ENCODE data around the gene RNF10.

RNF10 gene

DNA sequence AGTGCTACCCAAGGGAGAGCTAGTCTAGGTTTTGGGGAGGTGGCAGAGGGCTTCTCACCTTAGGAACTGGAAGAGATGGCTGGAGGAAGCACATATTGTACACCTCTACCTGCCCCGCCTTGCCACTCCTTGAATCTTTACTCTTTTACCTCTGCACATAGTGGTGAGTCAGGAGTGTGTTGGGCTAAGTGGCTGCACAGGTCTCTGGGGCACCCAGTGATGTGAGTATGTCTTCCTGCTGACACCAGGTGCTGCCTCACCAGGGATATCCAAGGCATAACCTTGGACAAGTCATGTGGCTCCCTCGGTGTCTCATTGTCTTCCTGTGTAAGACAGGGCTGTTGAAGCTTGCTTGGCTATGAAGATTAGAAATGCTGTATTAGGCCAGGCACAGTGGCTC is 86.5 kb downstream of the RNF10 start:
- Histone ChIP-seq H3K9me2 (ENCODE audit: low read depth, low read length) (no peaks in the 10 kb centered on the region), H3K27ac (ENCODE audit: low read depth, low read length, poor library complexity, severe bottlenecking) (no peak overlapping the region), H3K36me3 (ENCODE audit: insufficient read depth, low read length) (no peaks in the 10 kb centered on the region), H3K4me3 (ENCODE audit: low read depth, low read length, poor library complexity, severe bottlenecking) (no peak overlapping the region), H3K79me2 (ENCODE audit: insufficient read depth, low read length) (no peaks in the 10 kb centered on the region), H3K4me2 (ENCODE audit: low read length) (no peak overlapping the region), H3F3A (ENCODE audit: insufficient read depth, low read length) (no peaks in the 10 kb centered on the region), H3K27me3 (ENCODE audit: insufficient read depth, low read length) (peaks cover 18% of the 10 kb centered on the region), H3K9me3 (ENCODE audit: low read length) (no peaks in the 10 kb centered on the region), H4K20me1 (ENCODE audit: insufficient read depth, low read length) (no peaks in the 10 kb centered on the region), H2AFZ (ENCODE audit: low read length) (no peak overlapping the region), H3K9ac (ENCODE audit: low read length) (no peak overlapping the region), H3K4me1 (ENCODE audit: insufficient read depth, low read length, severe bottlenecking) (peaks cover 1% of the 10 kb centered on the region)
- no peak for TF ChIP-seq EZH2 (IDR thresholded peaks at IDR 0.05; ENCODE audit: borderline replicate concordance, low read length)
- TF ChIP-seq, protein P1, sequence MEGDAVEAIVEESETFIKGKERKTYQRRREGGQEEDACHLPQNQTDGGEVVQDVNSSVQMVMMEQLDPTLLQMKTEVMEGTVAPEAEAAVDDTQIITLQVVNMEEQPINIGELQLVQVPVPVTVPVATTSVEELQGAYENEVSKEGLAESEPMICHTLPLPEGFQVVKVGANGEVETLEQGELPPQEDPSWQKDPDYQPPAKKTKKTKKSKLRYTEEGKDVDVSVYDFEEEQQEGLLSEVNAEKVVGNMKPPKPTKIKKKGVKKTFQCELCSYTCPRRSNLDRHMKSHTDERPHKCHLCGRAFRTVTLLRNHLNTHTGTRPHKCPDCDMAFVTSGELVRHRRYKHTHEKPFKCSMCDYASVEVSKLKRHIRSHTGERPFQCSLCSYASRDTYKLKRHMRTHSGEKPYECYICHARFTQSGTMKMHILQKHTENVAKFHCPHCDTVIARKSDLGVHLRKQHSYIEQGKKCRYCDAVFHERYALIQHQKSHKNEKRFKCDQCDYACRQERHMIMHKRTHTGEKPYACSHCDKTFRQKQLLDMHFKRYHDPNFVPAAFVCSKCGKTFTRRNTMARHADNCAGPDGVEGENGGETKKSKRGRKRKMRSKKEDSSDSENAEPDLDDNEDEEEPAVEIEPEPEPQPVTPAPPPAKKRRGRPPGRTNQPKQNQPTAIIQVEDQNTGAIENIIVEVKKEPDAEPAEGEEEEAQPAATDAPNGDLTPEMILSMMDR (IDR thresholded peaks at IDR 0.05; ENCODE audit: low read length) = no peak

DNA sequence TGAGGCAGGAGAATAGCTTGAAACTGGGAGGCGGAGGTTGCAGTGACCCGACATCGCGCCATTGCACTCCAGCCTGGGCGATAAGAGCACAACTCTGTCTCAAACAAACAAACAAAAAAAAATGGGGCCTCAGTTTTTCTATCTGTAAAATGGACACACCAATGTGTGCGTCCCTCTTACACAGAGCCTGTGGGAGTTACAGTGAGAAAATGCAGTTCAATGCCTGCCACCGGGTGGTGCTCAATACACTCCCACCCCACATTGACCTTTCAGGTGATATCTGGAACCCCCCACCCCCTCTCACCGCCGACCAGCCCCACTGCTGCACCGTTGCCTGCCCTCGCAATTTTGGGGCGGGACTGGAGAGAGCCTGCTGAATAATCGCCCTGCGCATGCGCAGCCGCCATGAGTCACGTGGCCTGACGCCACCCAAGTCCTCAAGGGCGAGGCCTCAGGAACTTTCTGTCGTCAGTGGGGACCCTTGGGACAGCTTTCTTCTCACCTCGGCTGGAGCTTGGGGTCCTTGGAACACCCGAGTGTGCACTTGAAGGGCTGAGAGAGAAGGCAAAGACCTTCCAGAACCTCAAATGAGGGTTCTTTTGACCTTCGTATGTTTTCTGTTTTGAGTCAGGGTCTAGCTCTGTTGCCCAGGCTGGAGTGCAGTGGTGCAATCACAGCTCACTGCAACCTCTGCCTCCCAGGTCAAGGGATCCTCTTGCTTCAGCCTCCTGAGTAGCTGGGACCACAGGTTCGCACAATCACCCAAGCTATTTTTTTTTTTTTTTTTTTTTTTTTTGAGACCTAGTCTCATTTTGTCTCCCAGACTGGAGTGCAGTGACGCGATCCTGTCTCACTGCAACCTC is 91.6 kb downstream of the RNF10 start:
- H3K4me1 ChIP-seq (ENCODE audit: insufficient read depth, low read length, severe bottlenecking) = peaks cover 6% of the 10 kb centered on the region
- H2AFZ ChIP-seq (ENCODE audit: low read length) = peak overlapping the region; percentile 64; the same call in 1 of the 2 replicates
- H3K36me3 ChIP-seq (ENCODE audit: insufficient read depth, low read length) = no peaks in the 10 kb centered on the region
- no peak overlapping the region for H3K27ac ChIP-seq (ENCODE audit: low read depth, low read length, poor library complexity, severe bottlenecking)
- no peaks in the 10 kb centered on the region for H4K20me1 ChIP-seq (ENCODE audit: insufficient read depth, low read length)
- no peaks in the 10 kb centered on the region for H3F3A ChIP-seq (ENCODE audit: insufficient read depth, low read length)
- no peaks in the 10 kb centered on the region for H3K79me2 ChIP-seq (ENCODE audit: insufficient read depth, low read length)
- H3K4me2 ChIP-seq (ENCODE audit: low read length) = peak overlapping the region; percentile 64
- no peaks in the 10 kb centered on the region for H3K9me2 ChIP-seq (ENCODE audit: low read depth, low read length)
- H3K9me3 ChIP-seq (ENCODE audit: low read length) = no peaks in the 10 kb centered on the region
- peak overlapping the region; percentile 28; the same call in 1 of the 2 replicates for H3K9ac ChIP-seq (ENCODE audit: low read length)
- peak overlapping the region; percentile 44 for H3K4me3 ChIP-seq (ENCODE audit: low read depth, low read length, poor library complexity, severe bottlenecking)
- TF ChIP-seq, protein P1 (IDR thresholded peaks at IDR 0.05; ENCODE audit: low read length) = peak; percentile 51
- TF ChIP-seq EZH2 (IDR thresholded peaks at IDR 0.05; ENCODE audit: borderline replicate concordance, low read length) = no peak
- peaks cover 7% of the 10 kb centered on the region; the same call in 1 of the 2 replicates for H3K27me3 ChIP-seq (ENCODE audit: insufficient read depth, low read length)

Data from OCI-LY1 (cell line).